Ishikawa (cell line): ENCODE data around the gene PSG2.

Experiments
- CEBPB ChIP-seq: IDR thresholded peaks from 2 replicates; pipeline ENCODE4 v1.6.1; 2012
- CREB1 ChIP-seq: IDR thresholded peaks from 2 replicates; pipeline ENCODE4 v1.6.1; 2012; ENCODE audit warnings: low read depth
- EP300 ChIP-seq: IDR thresholded peaks from 2 replicates; pipeline ENCODE4 v1.6.1; 2012; ENCODE audit warnings: borderline replicate concordance
- RAD21 ChIP-seq: IDR thresholded peaks from 2 replicates; pipeline ENCODE4 v1.6.1; 2012; ENCODE audit warnings: low read depth

DNA sequence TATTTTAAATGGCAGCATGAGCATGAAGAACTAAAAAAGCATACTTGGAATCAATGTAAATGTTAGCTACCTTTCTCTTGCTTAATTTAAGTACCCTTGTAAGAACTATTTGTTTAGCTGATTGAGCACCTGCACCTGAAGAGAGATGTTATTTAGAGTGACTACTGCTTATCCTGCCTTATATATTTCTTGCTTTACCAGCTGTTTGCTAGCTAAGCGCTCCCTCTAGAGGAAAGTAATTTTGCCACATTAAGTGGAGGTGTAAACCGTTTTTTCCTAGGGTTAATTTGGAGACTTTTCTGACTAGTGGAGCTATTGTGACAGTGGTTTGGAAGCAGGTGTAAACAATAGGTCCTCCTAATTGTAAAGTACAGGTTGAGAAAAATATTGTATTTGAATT is 19.4 kb upstream of the PSG2 start:
- no peak for TF ChIP-seq CEBPB
- TF ChIP-seq EP300, result no peak
- no peak for TF ChIP-seq CREB1
- no peak; the same call in 1 of the 2 replicates for TF ChIP-seq RAD21
